ENCODE measurements around the gene UPF2. TPM values are rescaled to one million over a fixed set of nuclear protein-coding genes. Genes with fewer than 3 reads are reported as not detected.

The UPF2 gene
- total and polyA plus RNA-seq, 2 donors (not counting 1 experiment from before 2014, with no cell fraction given), result 8.9 to 60.0 TPM

- ATAC-seq (ENCODE audit: low read depth) (no peak), DNase-seq (no peak)
- no peaks in the 10 kb centered on the region for H3K4me1 ChIP-seq (ENCODE audit: control insufficient read depth in 2 of 2, insufficient read depth in 2 of 2, low read length in 2 of 2)
- no peak overlapping the region for H3K4me3 ChIP-seq (ENCODE audit: control extremely low read depth in 1 of 5, extremely low read depth in 1 of 5, insufficient read depth in 1 of 5, low read depth in 2 of 5, low read length in 4 of 5)
- no peaks in the 10 kb centered on the region for H3K4me1 Mint-ChIP-seq
- POLR2A ChIA-PET, result no interaction called here
- no peak overlapping the region for H2AFZ ChIP-seq (ENCODE audit: insufficient read depth, low read depth, low read length, poor library complexity, severe bottlenecking)
- H3K9me3 ChIP-seq (ENCODE audit: control extremely low read depth in 1 of 3, control insufficient read depth in 2 of 3, insufficient read depth in 1 of 3, low read length in 2 of 3), result peaks cover 2 to 6% (median 5%) of the 10 kb centered on the region in 3 donors
- no peaks in the 10 kb centered on the region for H3K9me3 Mint-ChIP-seq (ENCODE audit: insufficient read depth)
- intact Hi-C loops (cut with micrococcal nuclease), result no loop called here
- H3K27me3 Mint-ChIP-seq, result no peaks in the 10 kb centered on the region
- no peak overlapping the region for H3K4me2 ChIP-seq (replicated peaks; ENCODE audit: low read depth, low read length, poor library complexity, severe bottlenecking)
- H4K20me1 ChIP-seq (ENCODE audit: control insufficient read depth, insufficient read depth, low read length, poor library complexity, severe bottlenecking), result no peaks in the 10 kb centered on the region
- TF ChIP-seq CTCF (IDR thresholded peaks at IDR 0.05) (no peak), EZH2 (IDR thresholded peaks at IDR 0.05; ENCODE audit: borderline replicate concordance, insufficient read depth, low read depth, low read length, poor library complexity, severe bottlenecking) (no peak)
- H3K27ac ChIP-seq (ENCODE audit: low read length in 2 of 2), result no peak overlapping the region
- no peak overlapping the region for H3K4me3 Mint-ChIP-seq
- CTCF ChIA-PET, result no interaction called here
- H3K27ac Mint-ChIP-seq, result peak overlapping the region; percentile 32
- no peak overlapping the region for H3K9ac ChIP-seq (ENCODE audit: low read length)
- 100% methylated on average over 2 of the region's 2 CpGs for WGBS (ENCODE audit: insufficient coverage)
- no peaks in the 10 kb centered on the region for H3K27me3 ChIP-seq (replicated peaks in 1 of 4; ENCODE audit: control extremely low read depth in 1 of 4, control insufficient read depth in 3 of 4, insufficient read depth in 4 of 4, low read length in 3 of 4)
- H3K79me2 ChIP-seq (ENCODE audit: control insufficient read depth, insufficient read depth, low read length), result no peaks in the 10 kb centered on the region
- H3K36me3 ChIP-seq (replicated peaks in 1 of 2; ENCODE audit: control extremely low read depth in 1 of 2, control insufficient read depth in 1 of 2, extremely low read depth in 1 of 2, insufficient read depth in 2 of 2, low read length in 1 of 2), result peaks cover 5 to 79% of the 10 kb centered on the region in 2 experiments
Observed at GRCh38 chr10:11962176-11962575, 80.4 kb downstream of the UPF2 start.

GRCh38 chr10:11961771-11962170, 80.8 kb downstream of the UPF2 start:
- no peaks in the 10 kb centered on the region for H3K4me1 Mint-ChIP-seq
- Histone ChIP-seq H3K27ac (ENCODE audit: low read length in 2 of 2) (no peak overlapping the region), H3K4me1 (ENCODE audit: control insufficient read depth in 2 of 2, insufficient read depth in 2 of 2, low read length in 2 of 2) (no peaks in the 10 kb centered on the region), H3K79me2 (ENCODE audit: control insufficient read depth, insufficient read depth, low read length) (no peaks in the 10 kb centered on the region), H3K36me3 (replicated peaks in 1 of 2; ENCODE audit: control extremely low read depth in 1 of 2, control insufficient read depth in 1 of 2, extremely low read depth in 1 of 2, insufficient read depth in 2 of 2, low read length in 1 of 2) (peaks cover 5 to 77% of the 10 kb centered on the region in 2 experiments), H3K4me3 (ENCODE audit: control extremely low read depth in 1 of 5, extremely low read depth in 1 of 5, insufficient read depth in 1 of 5, low read depth in 2 of 5, low read length in 4 of 5) (no peak overlapping the region), H3K9ac (ENCODE audit: low read length) (no peak overlapping the region), H3K4me2 (replicated peaks; ENCODE audit: low read depth, low read length, poor library complexity, severe bottlenecking) (no peak overlapping the region), H4K20me1 (ENCODE audit: control insufficient read depth, insufficient read depth, low read length, poor library complexity, severe bottlenecking) (no peaks in the 10 kb centered on the region), H2AFZ (ENCODE audit: insufficient read depth, low read depth, low read length, poor library complexity, severe bottlenecking) (no peak overlapping the region), H3K27me3 (replicated peaks in 1 of 4; ENCODE audit: control extremely low read depth in 1 of 4, control insufficient read depth in 3 of 4, insufficient read depth in 4 of 4, low read length in 3 of 4) (no peaks in the 10 kb centered on the region), H3K9me3 (ENCODE audit: control extremely low read depth in 1 of 3, control insufficient read depth in 2 of 3, insufficient read depth in 1 of 3, low read length in 2 of 3) (peaks cover 2 to 6% (median 5%) of the 10 kb centered on the region in 3 donors)
- no peak overlapping the region for H3K27ac Mint-ChIP-seq
- no peaks in the 10 kb centered on the region for H3K27me3 Mint-ChIP-seq
- ChIA-PET POLR2A (no interaction called here), CTCF (no interaction called here)
- no peak for TF ChIP-seq EZH2 (IDR thresholded peaks at IDR 0.05; ENCODE audit: borderline replicate concordance, insufficient read depth, low read depth, low read length, poor library complexity, severe bottlenecking)
- TF ChIP-seq CTCF (IDR thresholded peaks at IDR 0.05), result no peak
- no peaks in the 10 kb centered on the region for H3K9me3 Mint-ChIP-seq (ENCODE audit: insufficient read depth)
- DNase-seq, result no peak
- 100% methylated on average over 1 of the region's 4 CpGs for WGBS (ENCODE audit: insufficient coverage)
- H3K4me3 Mint-ChIP-seq, result no peak overlapping the region
- intact Hi-C loops (cut with micrococcal nuclease), result no loop called here
- ATAC-seq (ENCODE audit: low read depth), result no peak

All from B cell (primary cell).